H1 (cell line): ENCODE data around the gene GFRAL. TPM values are rescaled to one million over a fixed set of nuclear protein-coding genes. Genes with fewer than 3 reads are reported as not detected.

Source experiments
- SAP30 ChIP-seq: fragments of 300-600 bp; sonication (generic); IDR thresholded peaks from 2 replicates; pipeline ENCODE4 v1.7.1; 2012; ENCODE audit warnings: low read length, moderate library complexity, mild to moderate bottlenecking, inconsistent platforms; ENCODE audit not compliant: insufficient read depth, insufficient replicate concordance
- polyA plus RNA-seq, 7 experiments: library from polyadenylated mRNA; depleted of rRNA in 3 of 7; stranded (reverse) in 5 of 7; unstranded in 2 of 7; fragments of >200 nt in 5 of 7; fragments of 200-250 nt in 2 of 7; gene quantifications; 1 replicate in 5 of 7; 2 replicates in 1 of 7; 4 replicates in 1 of 7; pipeline versions ENCODE4 v1.2.1 to v1.2.3, GENCODE V29; 2011 to 2013; ENCODE audit warnings: missing spikeins in 2 of 7, mixed read lengths in 2 of 7
- total RNA-seq: library from RNA; stranded (reverse); fragmentation: NEBNext Ultra II Directional; extraction: Animal tissue kit (Norgen Biotek cat#: 25700); gene quantifications from 2 replicates; pipeline ENCODE4 v1.2.1, GENCODE V29; 2021
- TF ChIP-seq, protein P1 (sequence below), 3 experiments: IDR thresholded peaks; 1 replicate in 2 of 3; 2 replicates in 1 of 3; pipeline versions ENCODE4 v1.5.1 to v1.6.1; 2011; ENCODE audit warnings: low read length in 3 of 3, mild to moderate bottlenecking in 3 of 3, inconsistent platforms in 2 of 3, low read depth in 1 of 3, moderate library complexity in 1 of 3; ENCODE audit not compliant: insufficient read depth in 1 of 3; ENCODE audit errors: control extremely low read depth in 1 of 3

Gene GFRAL
- total and polyA plus RNA-seq, 2 of the 8 experiments (the other 6 are each of a cell fraction or from before 2014, with no cell fraction given): not detected

DNA sequence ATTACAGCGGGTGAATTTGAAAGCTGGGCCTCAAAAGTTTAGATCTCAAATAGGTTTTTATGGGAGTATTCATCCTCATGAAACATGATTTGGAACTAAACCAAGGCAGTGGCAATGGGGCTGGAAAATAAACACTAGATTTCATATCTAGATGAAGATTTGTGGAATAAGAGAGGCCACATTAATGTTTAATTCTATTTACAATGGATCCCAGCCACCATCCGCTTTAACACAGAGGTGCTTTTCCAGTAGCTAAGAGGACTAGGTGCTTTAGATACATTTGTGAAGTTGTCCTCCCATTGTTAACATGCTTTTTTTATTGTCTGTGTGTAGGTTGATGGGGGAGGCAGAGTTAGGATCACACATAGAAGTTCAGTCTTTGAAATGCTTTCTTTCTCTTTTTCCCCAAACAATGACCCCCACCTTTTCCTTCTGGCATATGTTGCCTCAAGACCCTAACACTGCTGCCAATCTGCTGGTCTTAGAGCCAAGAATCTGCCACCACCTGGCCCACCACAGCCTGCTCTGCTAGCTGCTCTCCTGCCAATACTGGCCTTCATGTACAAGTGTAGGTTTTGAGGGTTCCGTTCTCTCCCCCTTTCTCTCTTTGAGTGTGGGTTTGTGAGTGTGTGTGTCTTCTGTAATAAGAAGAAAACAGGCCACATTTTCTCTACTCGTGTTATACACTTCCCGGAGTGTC, 27.8 kb upstream of the GFRAL start (continued):
- TF ChIP-seq, protein P1, sequence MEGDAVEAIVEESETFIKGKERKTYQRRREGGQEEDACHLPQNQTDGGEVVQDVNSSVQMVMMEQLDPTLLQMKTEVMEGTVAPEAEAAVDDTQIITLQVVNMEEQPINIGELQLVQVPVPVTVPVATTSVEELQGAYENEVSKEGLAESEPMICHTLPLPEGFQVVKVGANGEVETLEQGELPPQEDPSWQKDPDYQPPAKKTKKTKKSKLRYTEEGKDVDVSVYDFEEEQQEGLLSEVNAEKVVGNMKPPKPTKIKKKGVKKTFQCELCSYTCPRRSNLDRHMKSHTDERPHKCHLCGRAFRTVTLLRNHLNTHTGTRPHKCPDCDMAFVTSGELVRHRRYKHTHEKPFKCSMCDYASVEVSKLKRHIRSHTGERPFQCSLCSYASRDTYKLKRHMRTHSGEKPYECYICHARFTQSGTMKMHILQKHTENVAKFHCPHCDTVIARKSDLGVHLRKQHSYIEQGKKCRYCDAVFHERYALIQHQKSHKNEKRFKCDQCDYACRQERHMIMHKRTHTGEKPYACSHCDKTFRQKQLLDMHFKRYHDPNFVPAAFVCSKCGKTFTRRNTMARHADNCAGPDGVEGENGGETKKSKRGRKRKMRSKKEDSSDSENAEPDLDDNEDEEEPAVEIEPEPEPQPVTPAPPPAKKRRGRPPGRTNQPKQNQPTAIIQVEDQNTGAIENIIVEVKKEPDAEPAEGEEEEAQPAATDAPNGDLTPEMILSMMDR (IDR thresholded peaks at IDR 0.05; ENCODE audit: control extremely low read depth in 1 of 3, insufficient read depth in 1 of 3, low read depth in 1 of 3, low read length in 3 of 3): no peak
- no peak for TF ChIP-seq SAP30
- TF ChIP-seq, all 59 proteins: peak for 0
